ENCODE data around the gene TCEA2. TPM values are rescaled to one million over a fixed set of nuclear protein-coding genes. Genes with fewer than 3 reads are reported as not detected.

Gene TCEA2
- total and polyA plus RNA-seq, 9 of the 15 experiments (the other 6 are each of a cell fraction or from before 2014, with no cell fraction given), result 1.4 to 28.7 (median 5.4) TPM

DNA sequence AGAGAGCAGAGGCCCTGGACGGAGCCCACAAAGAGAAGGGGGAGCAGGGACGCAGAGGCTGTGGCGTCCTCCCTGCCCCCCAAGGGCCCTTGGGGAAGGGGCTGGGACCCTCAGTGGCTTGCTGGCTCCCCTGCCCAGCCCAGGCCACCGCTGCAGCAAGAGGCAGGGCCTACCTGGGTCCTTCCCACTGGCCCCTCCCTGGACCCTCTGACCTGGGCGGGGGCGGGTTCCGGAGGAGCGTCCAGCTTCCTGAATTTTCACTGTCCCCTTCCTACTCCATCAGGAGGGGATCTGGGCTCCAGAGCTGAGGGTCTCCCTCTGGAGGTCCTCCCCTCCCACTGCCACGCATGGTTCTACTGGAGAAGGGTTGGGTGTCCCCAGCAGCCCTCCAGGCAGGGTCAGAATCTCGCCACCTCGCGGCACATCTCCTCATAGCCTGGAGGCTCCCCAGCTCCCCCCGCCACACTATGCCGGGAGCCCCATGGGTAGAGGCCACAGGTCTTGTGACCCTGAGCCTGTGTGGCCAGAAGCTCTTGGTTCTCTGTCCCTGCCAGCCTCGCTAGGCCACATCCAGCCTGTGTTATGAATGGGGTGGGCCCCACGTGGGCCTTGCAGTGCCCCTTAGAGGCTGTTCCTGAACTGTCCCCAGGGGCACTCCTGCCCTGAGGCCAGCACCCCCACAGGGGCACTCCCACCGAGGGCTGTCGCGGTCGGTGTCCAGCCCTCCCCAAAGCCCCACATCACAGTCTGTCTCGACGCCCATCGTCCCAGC, 12.6 kb upstream of the TCEA2 start (continued):
- TF ChIP-seq, protein P1, sequence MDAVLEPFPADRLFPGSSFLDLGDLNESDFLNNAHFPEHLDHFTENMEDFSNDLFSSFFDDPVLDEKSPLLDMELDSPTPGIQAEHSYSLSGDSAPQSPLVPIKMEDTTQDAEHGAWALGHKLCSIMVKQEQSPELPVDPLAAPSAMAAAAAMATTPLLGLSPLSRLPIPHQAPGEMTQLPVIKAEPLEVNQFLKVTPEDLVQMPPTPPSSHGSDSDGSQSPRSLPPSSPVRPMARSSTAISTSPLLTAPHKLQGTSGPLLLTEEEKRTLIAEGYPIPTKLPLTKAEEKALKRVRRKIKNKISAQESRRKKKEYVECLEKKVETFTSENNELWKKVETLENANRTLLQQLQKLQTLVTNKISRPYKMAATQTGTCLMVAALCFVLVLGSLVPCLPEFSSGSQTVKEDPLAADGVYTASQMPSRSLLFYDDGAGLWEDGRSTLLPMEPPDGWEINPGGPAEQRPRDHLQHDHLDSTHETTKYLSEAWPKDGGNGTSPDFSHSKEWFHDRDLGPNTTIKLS (IDR thresholded peaks at IDR 0.05; ENCODE audit: borderline replicate concordance, low read depth), result no peak
- TF ChIP-seq TCF3 (CRISPR knock-in tag; IDR thresholded peaks at IDR 0.05), result no peak
- TF ChIP-seq KAT8 (IDR thresholded peaks at IDR 0.05; ENCODE audit: low read depth), result no peak
- TF ChIP-seq, protein P2, sequence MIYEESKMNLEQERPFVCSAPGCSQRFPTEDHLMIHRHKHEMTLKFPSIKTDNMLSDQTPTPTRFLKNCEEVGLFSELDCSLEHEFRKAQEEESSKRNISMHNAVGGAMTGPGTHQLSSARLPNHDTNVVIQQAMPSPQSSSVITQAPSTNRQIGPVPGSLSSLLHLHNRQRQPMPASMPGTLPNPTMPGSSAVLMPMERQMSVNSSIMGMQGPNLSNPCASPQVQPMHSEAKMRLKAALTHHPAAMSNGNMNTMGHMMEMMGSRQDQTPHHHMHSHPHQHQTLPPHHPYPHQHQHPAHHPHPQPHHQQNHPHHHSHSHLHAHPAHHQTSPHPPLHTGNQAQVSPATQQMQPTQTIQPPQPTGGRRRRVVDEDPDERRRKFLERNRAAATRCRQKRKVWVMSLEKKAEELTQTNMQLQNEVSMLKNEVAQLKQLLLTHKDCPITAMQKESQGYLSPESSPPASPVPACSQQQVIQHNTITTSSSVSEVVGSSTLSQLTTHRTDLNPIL (CRISPR knock-in tag; IDR thresholded peaks at IDR 0.05), result no peak
- peak; percentile 63 for TF ChIP-seq PRDM10 (IDR thresholded peaks at IDR 0.05; ENCODE audit: partially characterized antibody)
- TF ChIP-seq PHF21A (IDR thresholded peaks at IDR 0.05; ENCODE audit: borderline replicate concordance, low read depth), result no peak
- TF ChIP-seq STAG1 (CRISPR knock-in tag; IDR thresholded peaks at IDR 0.05; ENCODE audit: borderline replicate concordance), result no peak
- TF ChIP-seq U2AF1 (optimal IDR thresholded peaks at IDR 0.05; ENCODE audit: low read depth, low read length), result no peak
- no peak for TF ChIP-seq NELFE (IDR thresholded peaks at IDR 0.05; ENCODE audit: insufficient read depth, insufficient read length)
- no peak for TF ChIP-seq NR4A1 (CRISPR knock-in tag; IDR thresholded peaks at IDR 0.05)
- TF ChIP-seq NR4A1 (tag; IDR thresholded peaks at IDR 0.05), result no peak
- TF ChIP-seq MNT (conservative IDR thresholded peaks at IDR 0.05), result peak in 1 of 2 experiments; percentile 37; a peak in 2 of 4 replicates
- no peak for TF ChIP-seq POLR2H (tag; IDR thresholded peaks at IDR 0.05; ENCODE audit: low read depth)
- no peak for TF ChIP-seq XRCC4 (IDR thresholded peaks at IDR 0.05; ENCODE audit: extremely low read depth, insufficient read depth, insufficient read length)
- 0 out of 2 replicates have a peak, but pooled peaks have one; percentile 35 for TF ChIP-seq SUPT5H (IDR thresholded peaks at IDR 0.05)
- no peak for TF ChIP-seq BACH1 (tag; IDR thresholded peaks at IDR 0.05)
- TF ChIP-seq, protein P3, sequence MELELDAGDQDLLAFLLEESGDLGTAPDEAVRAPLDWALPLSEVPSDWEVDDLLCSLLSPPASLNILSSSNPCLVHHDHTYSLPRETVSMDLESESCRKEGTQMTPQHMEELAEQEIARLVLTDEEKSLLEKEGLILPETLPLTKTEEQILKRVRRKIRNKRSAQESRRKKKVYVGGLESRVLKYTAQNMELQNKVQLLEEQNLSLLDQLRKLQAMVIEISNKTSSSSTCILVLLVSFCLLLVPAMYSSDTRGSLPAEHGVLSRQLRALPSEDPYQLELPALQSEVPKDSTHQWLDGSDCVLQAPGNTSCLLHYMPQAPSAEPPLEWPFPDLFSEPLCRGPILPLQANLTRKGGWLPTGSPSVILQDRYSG (tag; conservative IDR thresholded peaks at IDR 0.05; ENCODE audit: low read depth), result no peak
- no peak for TF ChIP-seq FOS (IDR thresholded peaks at IDR 0.05; ENCODE audit: extremely low read depth, insufficient read length)
- TF ChIP-seq XRCC5 (IDR thresholded peaks at IDR 0.05; ENCODE audit: low read depth, low read length), result no peak
